Urothelium cell line (cell line): ENCODE data around the gene MTMR3.
A peak's percentile ranks its signal among the peaks of the same experiment; 100 is the strongest.

Experiments used
- DNase-seq: peaks from one replicate; pipeline ENCODE4 v3.0.0; 2011; ENCODE audit warnings: low spot score, mixed read lengths
- FAIRE-seq: peaks from 2 replicates; lab custom pipeline; 2011; peaks lifted over from hg19 to GRCh38; lab: Jason Lieb, UNC

Gene MTMR3

GRCh38 chr22:29997516-29997915 is 114.5 kb downstream of the MTMR3 start:
- FAIRE-seq (no peak), DNase-seq (no peak)

GRCh38 chr22:29998627-29999384 is 115.8 kb downstream of the MTMR3 start:
- DNase-seq (no peak), FAIRE-seq (no peak)

- no peak for FAIRE-seq
- no peak for DNase-seq
These were observed 117.6 kb downstream of the MTMR3 start for GRCh38 chr22:30000566-30000965.

- no peak for DNase-seq
- no peak for FAIRE-seq
These were observed 118.5 kb downstream of the MTMR3 start for GRCh38 chr22:30001459-30001858.

GRCh38 chr22:30002861-30003486 is 120.0 kb downstream of the MTMR3 start:
- FAIRE-seq, result no peak

GRCh38 chr22:30004101-30004500 is 121.1 kb downstream of the MTMR3 start:
- FAIRE-seq, result no peak
- DNase-seq, result no peak

More at GRCh38 chr22:30002861-30003486, 120.0 kb downstream of the MTMR3 start:
- DNase-seq, result no peak

- FAIRE-seq, result peak; percentile 42
- no peak for DNase-seq
These were observed 121.7 kb downstream of the MTMR3 start for GRCh38 chr22:30004694-30005093.

GRCh38 chr22:30005213-30005857 is 122.4 kb downstream of the MTMR3 start:
- DNase-seq (peak; percentile 75), FAIRE-seq (peak; percentile 62)

GRCh38 chr22:30007361-30007760 is 124.4 kb downstream of the MTMR3 start:
- DNase-seq (no peak), FAIRE-seq (no peak)

- DNase-seq (no peak), FAIRE-seq (no peak)
These were observed 125.4 kb downstream of the MTMR3 start for GRCh38 chr22:30008401-30008800.

GRCh38 chr22:30009478-30009877 is 126.5 kb downstream of the MTMR3 start:
- no peak for FAIRE-seq

GRCh38 chr22:30010789-30011405 is 127.9 kb downstream of the MTMR3 start:
- peak; percentile 42 for FAIRE-seq
- no peak for DNase-seq

More at GRCh38 chr22:30009478-30009877, 126.5 kb downstream of the MTMR3 start:
- DNase-seq, result no peak

GRCh38 chr22:30013201-30013600 is 130.2 kb downstream of the MTMR3 start:
- no peak for FAIRE-seq
- DNase-seq, result no peak

GRCh38 chr22:30014244-30014643 is 131.3 kb downstream of the MTMR3 start:
- FAIRE-seq (no peak), DNase-seq (no peak)

- FAIRE-seq, result no peak
- DNase-seq, result no peak
These were observed 132.3 kb downstream of the MTMR3 start for GRCh38 chr22:30015229-30015797.

- peak; percentile 42 for FAIRE-seq
- no peak for DNase-seq
These were observed 132.9 kb downstream of the MTMR3 start for GRCh38 chr22:30015846-30016245.

- FAIRE-seq, result no peak
- no peak for DNase-seq
These were observed 133.6 kb downstream of the MTMR3 start for GRCh38 chr22:30016596-30016995.

- DNase-seq, result no peak
- no peak for FAIRE-seq
These were observed 134.6 kb downstream of the MTMR3 start for GRCh38 chr22:30017375-30018223.

GRCh38 chr22:30020511-30020910 is 137.5 kb downstream of the MTMR3 start:
- DNase-seq (no peak), FAIRE-seq (no peak)

GRCh38 chr22:30021338-30021737 is 138.4 kb downstream of the MTMR3 start:
- no peak for DNase-seq
- no peak for FAIRE-seq
